Fibroblast of skin of right biceps (primary cell): ENCODE data around the gene USP37.
A peak's percentile ranks its signal among the peaks of the same experiment; 100 is the strongest.
"Not testable (repeated sequence)": the region's sequence is repeated elsewhere in the genome, so short reads cannot be mapped to it uniquely, and the experiment has no call there.

ENCODE experiments used
- DNase-seq: peaks from one replicate; pipeline ENCODE4 v3.0.0-alpha.2; 2013

The USP37 gene

GRCh38 chr2:218547511-218547910 is 20.6 kb downstream of the USP37 start:
- DNase-seq, result no peak

- DNase-seq, result no peak
Observed at GRCh38 chr2:218546012-218546411, 22.1 kb downstream of the USP37 start.

GRCh38 chr2:218540015-218540414 is 28.1 kb downstream of the USP37 start:
- DNase-seq, result no peak

DNA sequence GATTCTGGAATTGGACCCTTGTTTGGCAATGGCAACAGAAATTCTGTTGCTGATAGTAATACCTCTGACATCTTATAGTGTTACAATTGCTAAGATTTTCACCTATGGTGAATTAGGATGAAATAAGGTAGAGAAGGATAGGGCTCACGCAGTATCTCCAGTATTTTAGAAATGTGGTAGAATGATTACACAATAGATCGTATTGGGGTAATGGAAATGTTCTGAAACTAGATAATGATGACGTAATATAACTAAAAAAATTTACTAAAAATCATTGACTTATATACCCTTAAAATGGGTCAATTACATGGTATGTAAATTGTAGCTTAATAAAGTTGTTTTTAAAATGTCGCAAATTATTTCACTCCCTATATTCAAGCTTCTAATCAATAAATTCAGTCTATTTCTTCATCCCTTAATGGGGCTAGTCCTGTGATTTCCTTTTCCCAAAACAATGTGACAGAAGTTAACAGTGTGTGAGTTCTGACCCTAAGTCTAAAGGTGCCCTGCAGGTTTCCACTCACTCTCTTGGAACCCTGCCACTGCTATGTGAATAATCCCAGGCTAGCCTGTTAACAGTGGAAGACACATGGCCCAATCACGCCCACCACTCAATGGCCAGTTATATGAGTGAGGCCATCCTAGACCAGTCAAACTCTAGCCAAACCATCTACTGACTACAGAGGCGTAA is 31.2 kb downstream of the USP37 start:
- no peak for DNase-seq

DNA sequence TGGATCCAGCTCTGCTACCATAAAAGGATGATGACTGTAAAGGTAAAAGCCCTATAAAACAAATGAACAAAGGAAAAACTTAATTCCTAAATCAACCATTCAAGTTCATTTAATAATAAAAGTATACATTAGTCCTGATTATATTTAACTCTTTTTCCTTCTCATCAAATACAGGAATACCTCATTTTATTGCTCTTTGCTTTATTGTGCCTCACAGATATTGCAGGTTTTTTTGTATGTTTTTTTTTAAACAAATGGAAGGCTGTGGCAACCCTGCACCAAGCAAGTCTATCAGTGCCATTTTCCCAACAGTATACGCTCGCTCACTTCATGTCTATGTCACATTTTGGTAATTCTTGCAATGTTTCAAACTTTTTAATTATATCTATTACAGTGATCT is 38.2 kb downstream of the USP37 start:
- DNase-seq, result no peak

DNA sequence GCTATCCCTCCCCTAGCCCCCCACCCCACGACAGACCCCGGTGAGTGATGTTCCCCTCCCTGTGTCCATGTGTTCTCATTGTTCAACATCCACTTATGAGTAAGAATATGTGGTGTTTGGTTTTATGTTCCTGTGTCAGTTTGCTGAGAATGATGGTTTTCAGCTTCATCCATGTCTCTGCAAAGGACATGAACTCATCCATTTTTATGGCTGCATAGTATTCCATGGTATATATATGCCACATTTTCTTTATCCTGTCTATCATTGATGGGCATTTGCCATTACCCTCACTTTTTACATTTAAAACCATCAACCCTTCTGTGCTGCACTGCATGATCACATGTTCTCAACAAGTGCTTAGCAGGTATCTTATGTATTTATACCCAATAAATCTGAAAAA is 39.7 kb downstream of the USP37 start:
- not testable (repeated sequence) for DNase-seq

GRCh38 chr2:218523651-218524050 is 44.5 kb downstream of the USP37 start:
- DNase-seq, result no peak

DNA sequence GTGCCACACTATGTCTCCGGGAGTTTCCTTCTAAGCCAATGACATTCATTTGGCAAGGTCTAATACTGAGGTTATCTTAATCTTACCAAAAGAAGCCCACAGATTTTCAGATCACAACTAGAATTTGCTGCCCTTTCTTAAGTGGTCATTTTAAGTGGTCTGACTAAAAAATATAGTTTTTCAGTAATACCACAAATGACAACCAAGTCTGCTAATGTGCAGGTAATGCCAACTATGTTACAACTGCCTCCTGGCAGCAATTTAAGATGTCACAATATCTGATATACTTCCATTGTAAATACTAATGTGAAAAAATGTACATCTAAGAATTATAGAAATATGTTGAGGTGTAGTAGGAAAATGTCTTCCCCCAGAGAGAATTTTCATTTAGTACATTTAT is 49.3 kb downstream of the USP37 start:
- DNase-seq, result no peak

- DNase-seq, result peak; percentile 12
Observed at GRCh38 chr2:218517434-218518206, 50.5 kb downstream of the USP37 start.

- DNase-seq, result no peak
Observed at GRCh38 chr2:218516614-218517013, 51.5 kb downstream of the USP37 start.

GRCh38 chr2:218513676-218514075 is 54.5 kb downstream of the USP37 start:
- DNase-seq, result no peak

- DNase-seq, result no peak
Observed at GRCh38 chr2:218508299-218508698, 59.9 kb downstream of the USP37 start.

- no peak for DNase-seq
Observed at GRCh38 chr2:218505754-218506371, 62.3 kb downstream of the USP37 start.

- peak; percentile 30 for DNase-seq
Observed at GRCh38 chr2:218501665-218502064, 66.5 kb downstream of the USP37 start.

DNA sequence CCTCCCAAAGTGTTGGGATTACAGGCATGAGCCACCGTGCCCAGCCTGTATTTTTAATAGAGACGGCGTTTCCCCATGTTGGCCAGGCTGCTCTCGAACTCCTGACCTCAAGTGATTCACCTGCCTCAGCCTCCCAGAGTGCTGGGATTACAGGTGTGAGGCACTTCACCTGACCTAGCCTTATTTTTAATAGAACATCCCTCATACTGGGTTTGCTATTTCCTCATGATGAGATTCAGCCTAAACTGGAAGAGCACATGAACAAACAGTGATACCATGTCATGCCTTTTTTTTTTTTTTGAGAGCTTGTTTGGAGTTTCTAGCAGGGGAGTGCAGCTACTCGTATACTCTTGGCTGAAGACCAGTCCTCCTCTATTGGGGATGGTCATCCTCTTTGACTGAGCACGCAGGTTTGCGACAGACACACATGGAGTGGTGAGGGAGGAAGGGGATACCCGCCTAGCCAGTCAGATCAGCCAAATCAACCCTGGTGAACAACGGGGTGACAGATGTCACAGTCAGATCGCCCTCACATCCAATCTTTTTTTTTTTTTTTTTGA is 67.6 kb downstream of the USP37 start:
- DNase-seq, result no peak

- DNase-seq, result no peak
Observed at GRCh38 chr2:218485986-218486667, 82.0 kb downstream of the USP37 start.

GRCh38 chr2:218482651-218483050 is 85.5 kb downstream of the USP37 start:
- no peak for DNase-seq

DNA sequence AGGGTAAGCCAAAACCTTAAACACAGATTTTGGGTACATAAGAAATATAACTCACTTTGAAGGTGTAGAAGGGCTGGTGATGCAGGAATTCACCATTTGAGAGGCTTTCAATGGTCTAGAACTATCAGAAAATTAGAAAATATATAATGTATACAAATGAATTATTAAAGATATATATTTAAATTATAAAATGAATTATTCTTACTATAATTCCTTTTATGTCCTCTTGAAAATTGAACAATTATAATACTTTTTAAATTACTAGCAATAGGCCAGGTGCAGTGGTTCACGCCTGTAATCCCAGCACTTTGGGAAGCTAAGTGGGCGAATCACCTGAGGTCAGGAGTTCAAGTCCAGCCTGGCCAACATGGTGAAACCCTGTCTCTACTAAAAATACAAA is 88.6 kb downstream of the USP37 start:
- DNase-seq, result no peak

DNA sequence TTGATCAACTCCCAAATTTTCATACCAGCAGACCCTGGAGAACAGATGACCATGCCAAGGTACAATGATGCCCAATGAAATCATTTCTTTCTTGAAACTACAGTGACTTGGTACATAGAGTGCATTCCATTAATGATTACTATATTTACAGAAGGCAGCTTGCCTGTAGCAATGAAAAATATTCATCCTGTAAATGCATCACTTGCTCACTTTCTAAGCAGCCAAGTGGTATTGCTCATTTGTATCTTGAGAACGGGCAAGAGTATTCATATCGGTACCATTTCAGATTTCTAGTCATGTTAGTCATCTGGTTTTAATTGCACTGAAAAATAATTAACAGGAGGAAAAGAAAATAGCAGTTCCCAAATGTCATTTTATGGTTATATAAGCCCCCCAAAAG is 89.6 kb downstream of the USP37 start:
- DNase-seq, result no peak

- no peak for DNase-seq
Observed at GRCh38 chr2:218477247-218477646, 90.9 kb downstream of the USP37 start.

DNA sequence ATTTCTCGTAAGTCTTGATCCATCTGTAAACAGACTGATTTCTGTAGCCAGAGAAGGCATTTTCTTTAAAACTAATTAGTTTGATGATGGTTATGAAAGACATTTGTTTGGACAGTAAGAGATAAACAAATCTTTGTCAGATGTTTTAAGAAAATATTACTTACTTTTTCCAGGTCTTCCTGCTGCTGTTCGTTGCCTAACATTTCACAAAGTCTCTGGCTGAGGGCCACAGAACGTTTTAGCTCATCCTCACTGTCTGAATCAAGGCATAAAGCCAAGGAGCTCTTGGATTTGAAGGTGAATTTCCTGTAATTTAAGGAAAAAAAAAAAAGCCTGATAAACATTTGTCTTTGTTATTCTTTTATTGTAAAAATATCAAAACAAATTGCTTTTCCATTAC is 91.5 kb downstream of the USP37 start:
- DNase-seq, result no peak

- DNase-seq, result no peak
Observed at GRCh38 chr2:218474527-218474926, 93.6 kb downstream of the USP37 start.

GRCh38 chr2:218472988-218473387 is 95.2 kb downstream of the USP37 start:
- DNase-seq, result no peak
